Measurements from ENCODE around the gene CAPN10. TPM values are rescaled to one million over a fixed set of nuclear protein-coding genes. Genes with fewer than 3 reads are reported as not detected.

CAPN10 gene
- total RNA-seq, 1 experiment from 2014 or later: 61.3 TPM

- TF ChIP-seq ZNF425 (CRISPR knock-in tag; conservative IDR thresholded peaks at IDR 0.05) (no peak), RELA (CRISPR knock-in tag; IDR thresholded peaks at IDR 0.05; ENCODE audit: borderline replicate concordance) (peak; percentile 33; the same call in 1 of the 2 replicates), ATF6 (CRISPR knock-in tag; IDR thresholded peaks at IDR 0.05) (no peak), GABPB1 (CRISPR knock-in tag; IDR thresholded peaks at IDR 0.05) (peak; percentile 30; the same call in 1 of the 2 replicates)
- H3K4me1 Mint-ChIP-seq: peaks cover 20% of the 10 kb centered on the region
- H3K9me3 Mint-ChIP-seq: no peaks in the 10 kb centered on the region
- ATAC-seq: no peak
- no peak overlapping the region for H3K27ac Mint-ChIP-seq
- H3K36me3 Mint-ChIP-seq: no peaks in the 10 kb centered on the region
- DNase-seq (ENCODE audit: low spot score): peak; percentile 10
- H3K4me3 Mint-ChIP-seq: peak overlapping the region; percentile 69
- POLR2A ChIA-PET: interaction anchor here (1.0 kb wide), 1 partner anchor 19 kb away, joined by 3 read pairs; the partner anchor contains the start of gene CAPN10
- peaks cover 28% of the 10 kb centered on the region for H3K27me3 Mint-ChIP-seq (ENCODE audit: low read depth)
- CTCF ChIA-PET: interaction anchor here (1.0 to 3.3 kb wide), 6 partner anchors 10 to 137 kb away, joined by 3 to 40 read pairs (median 14); partner anchors contain the start of genes ANKMY1 and CAPN10
Measured at GRCh38 chr2:240567137-240567871, 19.2 kb upstream of the CAPN10 start.

GRCh38 chr2:240567872-240568677 lies 18.5 kb upstream of the CAPN10 start, which contains the start of gene RNPEPL1:
TSS of gene RNPEPL1 (plus strand) at chr2:240568484. CDS start at chr2:240568587, 103 bp downstream.
- DNase-seq (ENCODE audit: low spot score): peak; percentile 40
- POLR2A ChIA-PET: no interaction called here
- H3K27ac Mint-ChIP-seq: no peak within 1 kb of the TSS
- H3K4me3 Mint-ChIP-seq: peak within 1 kb of the TSS; percentile 69
- peak; percentile 61 for ATAC-seq
- TF ChIP-seq EMX1 (CRISPR knock-in tag; IDR thresholded peaks at IDR 0.05) (no peak), MAX (CRISPR knock-in tag; IDR thresholded peaks at IDR 0.05) (peak; percentile 62; the same call in 1 of the 2 replicates), CTCF (IDR thresholded peaks at IDR 0.05) (no peak)
- peaks cover 28% of the 10 kb centered on the region for H3K27me3 Mint-ChIP-seq (ENCODE audit: low read depth)
- no peaks in the 10 kb centered on the region for H3K36me3 Mint-ChIP-seq
- H3K9me3 Mint-ChIP-seq: no peaks in the 10 kb centered on the region
- peaks cover 20% of the 10 kb centered on the region for H3K4me1 Mint-ChIP-seq
- CTCF ChIA-PET: interaction anchor here (0.9 to 2.7 kb wide), 6 partner anchors 10 to 19 kb away, joined by 3 to 27 read pairs (median 13); partner anchors contain the start of genes ANKMY1 and CAPN10

- Mint-ChIP-seq H3K27me3 (ENCODE audit: low read depth) (peaks cover 28% of the 10 kb centered on the region), H3K36me3 (no peaks in the 10 kb centered on the region), H3K4me1 (peaks cover 20% of the 10 kb centered on the region), H3K4me3 (peak overlapping the region; percentile 65), H3K9me3 (no peaks in the 10 kb centered on the region), H3K27ac (no peak overlapping the region)
- DNase-seq (ENCODE audit: low spot score) (peak; percentile 36), ATAC-seq (peak; percentile 10; the same call in 1 of the 2 replicates)
- TF ChIP-seq ZNF671 (CRISPR knock-in tag; IDR thresholded peaks at IDR 0.05): no peak
- TF ChIP-seq FOXP1 (CRISPR knock-in tag; IDR thresholded peaks at IDR 0.05; ENCODE audit: borderline replicate concordance): no peak
- 0 out of 2 replicates have a peak, but pooled peaks have one; percentile 48 for TF ChIP-seq FOXP4 (CRISPR knock-in tag; IDR thresholded peaks at IDR 0.05)
- no peak for TF ChIP-seq CBFB (CRISPR knock-in tag; IDR thresholded peaks at IDR 0.05; ENCODE audit: low read depth)
- 0 out of 2 replicates have a peak, but pooled peaks have one; percentile 55 for TF ChIP-seq E2F4 (CRISPR knock-in tag; IDR thresholded peaks at IDR 0.05; ENCODE audit: borderline replicate concordance, low read depth)
- TF ChIP-seq STAT6 (CRISPR knock-in tag; conservative IDR thresholded peaks at IDR 0.05; ENCODE audit: low read depth): no peak
- CTCF ChIA-PET: interaction anchor here (0.9 to 2.1 kb wide), 4 partner anchors 11 to 18 kb away, joined by 3 to 14 read pairs (median 8); partner anchors contain the start of gene CAPN10
- POLR2A ChIA-PET: no interaction called here
Measured at GRCh38 chr2:240568678-240569522, 17.6 kb upstream of the CAPN10 start.
